NK-92 treated with Interleukin-12 subunit alpha and Interleukin-12 subunit beta, amount 100 ng/mL, for 24 hours (cell line): ENCODE data around the gene PCDH10.

Experiments
- DNase-seq: peaks from one replicate; lab custom pipeline; 2025; lab: John Stamatoyannopoulos, UW

The PCDH10 gene, protein sequence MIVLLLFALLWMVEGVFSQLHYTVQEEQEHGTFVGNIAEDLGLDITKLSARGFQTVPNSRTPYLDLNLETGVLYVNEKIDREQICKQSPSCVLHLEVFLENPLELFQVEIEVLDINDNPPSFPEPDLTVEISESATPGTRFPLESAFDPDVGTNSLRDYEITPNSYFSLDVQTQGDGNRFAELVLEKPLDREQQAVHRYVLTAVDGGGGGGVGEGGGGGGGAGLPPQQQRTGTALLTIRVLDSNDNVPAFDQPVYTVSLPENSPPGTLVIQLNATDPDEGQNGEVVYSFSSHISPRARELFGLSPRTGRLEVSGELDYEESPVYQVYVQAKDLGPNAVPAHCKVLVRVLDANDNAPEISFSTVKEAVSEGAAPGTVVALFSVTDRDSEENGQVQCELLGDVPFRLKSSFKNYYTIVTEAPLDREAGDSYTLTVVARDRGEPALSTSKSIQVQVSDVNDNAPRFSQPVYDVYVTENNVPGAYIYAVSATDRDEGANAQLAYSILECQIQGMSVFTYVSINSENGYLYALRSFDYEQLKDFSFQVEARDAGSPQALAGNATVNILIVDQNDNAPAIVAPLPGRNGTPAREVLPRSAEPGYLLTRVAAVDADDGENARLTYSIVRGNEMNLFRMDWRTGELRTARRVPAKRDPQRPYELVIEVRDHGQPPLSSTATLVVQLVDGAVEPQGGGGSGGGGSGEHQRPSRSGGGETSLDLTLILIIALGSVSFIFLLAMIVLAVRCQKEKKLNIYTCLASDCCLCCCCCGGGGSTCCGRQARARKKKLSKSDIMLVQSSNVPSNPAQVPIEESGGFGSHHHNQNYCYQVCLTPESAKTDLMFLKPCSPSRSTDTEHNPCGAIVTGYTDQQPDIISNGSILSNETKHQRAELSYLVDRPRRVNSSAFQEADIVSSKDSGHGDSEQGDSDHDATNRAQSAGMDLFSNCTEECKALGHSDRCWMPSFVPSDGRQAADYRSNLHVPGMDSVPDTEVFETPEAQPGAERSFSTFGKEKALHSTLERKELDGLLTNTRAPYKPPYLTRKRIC

DNA sequence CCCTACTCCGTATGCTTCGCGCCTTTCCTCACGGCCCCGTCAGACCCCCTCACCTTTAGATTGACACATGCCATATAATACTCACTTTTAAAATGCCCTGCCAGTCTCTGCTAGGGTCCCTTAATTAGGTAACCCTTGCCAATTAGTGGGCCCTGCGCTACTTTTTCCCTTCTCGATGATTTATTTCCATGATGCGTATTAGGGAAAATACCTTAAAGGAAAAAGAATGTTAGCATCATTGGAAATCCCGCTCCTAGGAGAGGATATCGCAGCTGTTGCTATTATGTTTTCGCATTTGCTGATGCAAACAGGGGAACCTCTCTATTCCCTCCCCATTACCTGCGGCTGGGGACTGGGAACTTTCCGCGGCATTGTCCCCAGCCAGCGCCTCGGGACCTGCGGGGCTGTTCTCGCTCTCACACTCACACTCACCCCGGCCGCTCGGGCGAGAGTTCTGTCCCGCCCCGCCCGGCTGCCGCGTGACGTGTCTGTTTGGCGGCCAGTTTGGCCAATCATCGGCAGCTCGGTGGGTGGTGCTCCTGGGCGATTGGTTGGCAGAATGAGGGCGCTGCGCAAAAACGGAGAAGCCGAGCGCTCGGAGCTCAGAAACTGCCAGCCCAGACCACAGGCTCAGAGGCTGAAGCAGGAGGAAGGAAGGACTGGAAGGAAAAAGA, at the start of gene PCDH10:
TSS of gene PCDH10 (plus strand) at position 605 of the 674 bp plus-strand sequence. CDS start 847 bp downstream, outside the sequence.
- DNase-seq = no peak

DNA sequence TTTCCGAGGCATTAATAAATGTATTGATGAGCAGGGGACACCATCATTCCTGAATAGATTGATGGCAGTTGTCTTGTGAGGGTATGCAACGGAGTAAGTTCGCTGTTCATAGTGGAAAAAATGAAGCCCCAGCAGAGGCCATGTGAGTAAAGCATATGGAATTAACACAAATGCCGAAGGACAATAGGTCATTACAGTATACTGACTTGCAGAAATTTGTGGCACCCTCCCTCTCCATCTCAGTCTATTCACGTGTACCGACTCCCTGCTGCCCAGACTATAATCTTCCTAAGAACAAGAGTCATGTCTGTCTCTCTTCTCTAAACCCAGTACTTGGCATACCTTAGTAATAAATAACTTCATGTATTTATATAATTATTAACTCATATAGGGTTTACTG, 47.1 kb upstream of the PCDH10 start:
- no peak for DNase-seq

DNA sequence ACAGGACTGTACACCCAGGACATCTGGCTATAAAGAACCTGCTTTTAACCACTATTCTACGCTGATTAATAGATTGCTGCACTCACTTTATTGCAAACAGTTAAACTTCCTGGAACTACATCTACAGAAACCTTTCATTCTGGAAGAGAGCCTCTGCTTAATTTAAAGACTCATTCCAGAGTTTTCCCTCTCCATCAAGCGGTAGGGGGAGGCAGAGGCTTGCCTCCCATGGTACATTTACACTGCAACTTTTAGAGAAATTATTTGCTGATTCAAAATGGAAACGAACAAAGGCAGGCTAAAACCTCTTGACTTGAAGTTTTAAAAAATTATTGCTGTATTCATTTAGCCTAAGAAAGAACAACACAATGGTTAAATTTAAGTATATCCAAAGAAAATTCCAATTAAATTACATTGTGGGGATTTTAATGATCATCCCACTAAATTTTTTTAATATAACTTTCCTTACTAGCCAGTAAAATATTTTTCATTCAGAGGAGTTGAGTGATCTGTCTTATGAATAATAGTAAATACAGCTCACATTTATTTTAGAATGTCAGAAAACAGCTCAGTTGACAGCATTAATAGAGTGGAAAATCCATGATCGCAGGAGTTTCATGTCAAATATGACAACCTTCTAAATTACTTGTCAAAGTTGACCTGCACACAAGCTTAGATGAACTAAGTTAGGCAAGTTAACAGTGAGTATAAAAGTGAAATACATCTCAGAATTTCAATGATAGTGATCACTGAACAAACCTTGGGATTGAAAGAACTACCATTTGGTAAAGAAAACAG, 46.3 kb upstream of the PCDH10 start:
- no peak for DNase-seq

DNA sequence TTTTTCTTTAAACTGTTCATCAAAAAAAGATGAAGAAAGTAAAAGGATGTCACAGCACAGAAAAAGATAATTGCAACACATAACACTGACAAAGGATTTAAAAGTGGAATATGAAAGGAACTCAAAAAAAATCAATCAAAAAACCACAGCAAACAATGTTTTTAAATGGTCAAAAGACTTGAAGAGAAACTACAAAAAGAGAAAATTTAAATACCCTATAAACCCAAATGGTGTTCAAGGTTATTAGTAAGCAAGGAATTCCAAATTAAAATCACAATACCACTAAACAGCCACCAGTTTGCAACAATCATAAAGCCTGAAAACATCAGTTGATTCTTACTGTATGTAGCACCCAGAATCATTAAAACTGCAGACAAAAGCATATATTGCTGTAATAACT, 36.5 kb upstream of the PCDH10 start:
- no peak for DNase-seq

DNA sequence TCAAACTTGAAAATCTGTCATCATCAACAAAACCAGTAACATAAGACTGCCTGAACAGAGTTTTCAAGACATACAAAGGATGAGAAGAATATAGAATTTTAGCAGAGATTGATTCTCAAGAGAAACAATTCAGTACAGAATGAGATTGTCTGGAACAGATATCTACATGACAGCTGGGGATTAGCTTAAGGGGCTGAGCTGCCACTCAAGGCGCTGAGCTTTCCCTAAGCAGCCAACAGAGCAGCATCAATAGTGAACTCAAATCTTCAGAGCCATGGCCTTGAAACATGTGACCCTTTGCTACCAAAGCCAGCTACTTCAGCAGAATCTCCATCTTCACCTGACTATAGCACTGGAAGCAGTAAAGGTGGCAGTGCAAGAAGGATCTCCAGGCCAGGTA, 24.3 kb upstream of the PCDH10 start:
- DNase-seq = no peak

DNA sequence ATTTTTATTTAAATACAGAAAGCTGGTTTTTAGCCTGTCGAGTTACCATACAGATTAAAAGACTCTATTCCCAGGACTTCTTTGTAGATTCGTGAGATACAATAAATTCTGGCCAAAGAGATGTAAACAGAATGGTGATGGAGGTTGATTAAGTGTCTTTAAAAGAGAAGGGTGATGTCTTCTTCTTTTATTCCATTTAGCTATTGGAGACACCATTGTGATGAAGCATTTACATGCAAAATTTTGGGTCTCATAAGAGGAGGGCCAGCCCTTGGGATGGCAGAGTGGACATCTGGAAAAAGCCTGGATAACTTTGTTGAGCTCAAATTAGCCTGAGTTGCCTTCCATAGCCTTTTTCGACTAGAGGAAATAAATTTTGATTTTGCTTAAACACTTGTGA, 21.6 kb upstream of the PCDH10 start:
- DNase-seq = no peak

DNA sequence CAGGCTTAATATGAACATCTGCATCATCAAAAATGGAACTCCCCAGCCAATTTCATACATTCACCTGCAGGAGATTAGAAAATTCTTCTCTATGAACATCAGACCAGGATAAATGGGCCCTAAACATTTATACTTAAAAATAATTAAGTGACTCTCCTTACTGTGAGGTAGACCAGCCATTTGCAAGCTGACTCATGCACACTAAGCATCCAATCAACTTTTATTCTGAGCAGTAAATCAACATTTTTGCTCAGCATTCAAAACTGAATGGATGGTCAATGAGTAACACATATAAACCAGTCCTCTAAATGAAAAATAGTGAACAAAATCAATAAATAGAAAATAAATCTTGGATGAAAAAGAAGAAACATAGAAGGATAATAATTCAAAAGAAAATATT, 19.9 kb upstream of the PCDH10 start:
- DNase-seq = no peak

DNA sequence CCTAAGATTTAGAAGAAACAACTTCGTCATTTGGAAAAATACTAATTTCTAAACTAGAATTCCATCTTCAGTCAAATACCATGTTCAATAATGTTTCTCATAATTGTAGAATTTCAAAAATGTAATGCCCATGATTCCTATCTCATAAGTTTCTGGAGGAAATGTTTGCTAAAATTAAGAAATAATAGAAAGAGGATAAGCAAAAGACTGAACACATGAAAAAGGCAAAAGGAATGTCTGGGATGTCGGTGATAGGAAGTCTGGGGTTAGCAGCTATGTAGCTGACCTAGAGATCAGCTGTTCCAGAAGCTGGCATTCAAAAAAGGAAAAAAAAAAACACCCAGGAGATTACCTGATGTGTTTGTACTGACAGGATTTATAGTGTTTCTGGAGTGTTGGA, 18.9 kb upstream of the PCDH10 start:
- DNase-seq = no peak

DNA sequence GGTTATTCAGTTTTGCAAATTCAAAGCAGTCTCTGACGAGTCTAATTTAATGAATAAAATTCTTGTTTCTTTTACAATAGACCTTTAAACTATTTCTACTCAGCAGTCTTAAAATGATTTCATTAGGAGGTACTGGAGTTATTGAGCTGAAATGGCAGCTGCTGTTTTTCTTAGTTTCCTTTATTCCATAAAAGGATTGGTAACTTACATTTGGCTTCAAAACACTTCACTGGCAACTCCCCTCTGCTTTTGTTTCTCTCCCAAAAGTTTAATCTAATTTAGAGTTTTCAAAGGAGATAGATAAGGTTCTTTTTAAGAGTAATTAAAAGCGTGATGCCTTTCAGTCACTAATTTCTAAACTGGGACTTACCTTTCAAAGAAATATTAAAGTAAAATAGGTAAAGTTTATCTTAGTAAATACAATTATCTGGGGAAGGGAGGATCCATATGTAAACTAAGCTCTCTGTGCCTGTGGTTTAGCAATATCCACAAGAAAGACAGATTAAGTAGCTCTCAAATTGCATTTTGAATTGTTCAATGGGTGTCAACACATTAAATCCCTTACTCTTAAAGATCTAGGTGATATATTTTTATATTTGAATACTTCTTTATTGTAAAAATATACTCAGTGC, 17.1 kb upstream of the PCDH10 start:
- DNase-seq = no peak

DNA sequence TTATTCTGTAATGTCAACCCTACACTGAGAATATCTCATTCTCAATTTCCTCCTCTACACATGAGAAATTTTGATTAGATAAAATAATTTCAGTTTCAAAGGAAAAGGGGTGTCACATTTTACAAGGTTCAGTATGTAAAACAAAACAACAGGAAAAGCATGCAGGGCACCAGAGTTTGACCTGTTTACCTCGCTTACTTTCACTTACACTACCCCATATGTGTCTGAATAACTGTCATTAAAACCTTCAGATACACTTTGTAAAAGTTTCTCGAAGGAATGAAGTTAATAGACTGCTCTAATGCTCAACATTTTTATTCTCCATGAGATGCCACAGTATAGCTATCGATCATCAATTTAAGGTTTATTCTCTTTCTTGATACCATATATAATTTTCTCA, 12.3 kb upstream of the PCDH10 start:
- DNase-seq = no peak

DNA sequence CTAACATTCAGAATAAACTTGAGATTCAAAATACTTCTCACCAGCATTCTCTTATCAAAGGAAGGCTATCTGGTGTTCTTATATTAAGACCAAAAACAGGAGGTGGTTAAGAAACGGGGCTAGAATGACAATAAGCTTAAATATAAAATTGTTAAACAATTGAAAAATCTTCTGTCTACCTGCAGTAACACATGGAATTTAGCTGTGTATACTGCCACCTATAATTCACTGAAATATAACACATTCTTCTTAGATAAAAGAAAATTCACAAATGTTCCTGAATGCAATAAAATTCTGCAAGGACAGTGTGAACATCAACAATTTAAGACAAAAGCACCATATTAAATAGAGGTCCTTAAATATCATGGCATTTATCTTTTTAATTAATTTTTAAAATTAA, 11.5 kb upstream of the PCDH10 start:
- no peak for DNase-seq

DNA sequence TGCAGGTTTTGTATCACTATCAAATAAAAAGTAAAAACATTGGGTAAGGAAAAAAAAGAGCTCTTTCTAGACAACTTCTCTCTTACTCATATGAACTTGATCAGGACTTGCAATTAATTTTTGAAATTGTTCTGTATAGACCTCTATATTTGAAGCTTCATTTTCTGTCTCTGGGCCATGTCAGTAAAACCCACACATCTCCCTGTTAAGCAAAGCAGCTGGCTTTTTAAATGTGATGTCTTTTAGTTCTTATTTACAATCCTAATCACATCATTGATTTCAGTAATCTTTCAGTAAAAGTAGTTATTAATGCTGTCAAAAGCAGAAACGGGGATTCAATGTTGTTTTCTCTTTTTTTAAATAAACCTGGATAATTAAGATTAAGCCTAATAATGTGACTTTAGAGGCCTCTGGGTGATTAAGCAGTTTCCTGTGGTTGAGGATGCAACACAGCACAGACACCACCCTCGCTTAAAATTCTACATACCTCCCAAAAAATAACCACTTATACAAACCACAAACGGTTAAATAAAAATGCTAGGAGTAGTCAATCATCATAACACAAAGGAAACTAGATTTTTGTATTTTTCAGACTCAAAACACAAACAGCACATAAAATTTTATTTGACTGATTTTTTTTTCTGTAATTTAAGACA, 5.2 kb upstream of the PCDH10 start:
- no peak for DNase-seq

DNA sequence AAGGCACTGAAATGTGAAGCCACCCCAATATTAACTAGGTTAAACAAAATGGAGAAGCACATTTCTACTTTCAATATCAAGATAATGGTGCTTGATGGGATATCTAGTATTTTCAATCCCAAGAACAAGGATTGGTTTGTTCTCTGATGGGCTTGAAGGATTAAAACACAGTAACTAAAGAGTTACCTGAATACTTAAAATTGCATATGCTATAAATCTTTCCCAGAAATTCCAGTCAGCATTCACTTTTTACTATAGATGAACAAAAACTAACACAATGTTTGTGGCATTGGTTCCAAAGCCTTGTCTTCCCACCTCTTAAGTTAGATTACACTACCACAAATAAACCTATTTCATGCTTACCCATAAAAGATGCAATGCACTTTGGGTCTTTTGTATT, 3.9 kb upstream of the PCDH10 start:
- DNase-seq = no peak

DNA sequence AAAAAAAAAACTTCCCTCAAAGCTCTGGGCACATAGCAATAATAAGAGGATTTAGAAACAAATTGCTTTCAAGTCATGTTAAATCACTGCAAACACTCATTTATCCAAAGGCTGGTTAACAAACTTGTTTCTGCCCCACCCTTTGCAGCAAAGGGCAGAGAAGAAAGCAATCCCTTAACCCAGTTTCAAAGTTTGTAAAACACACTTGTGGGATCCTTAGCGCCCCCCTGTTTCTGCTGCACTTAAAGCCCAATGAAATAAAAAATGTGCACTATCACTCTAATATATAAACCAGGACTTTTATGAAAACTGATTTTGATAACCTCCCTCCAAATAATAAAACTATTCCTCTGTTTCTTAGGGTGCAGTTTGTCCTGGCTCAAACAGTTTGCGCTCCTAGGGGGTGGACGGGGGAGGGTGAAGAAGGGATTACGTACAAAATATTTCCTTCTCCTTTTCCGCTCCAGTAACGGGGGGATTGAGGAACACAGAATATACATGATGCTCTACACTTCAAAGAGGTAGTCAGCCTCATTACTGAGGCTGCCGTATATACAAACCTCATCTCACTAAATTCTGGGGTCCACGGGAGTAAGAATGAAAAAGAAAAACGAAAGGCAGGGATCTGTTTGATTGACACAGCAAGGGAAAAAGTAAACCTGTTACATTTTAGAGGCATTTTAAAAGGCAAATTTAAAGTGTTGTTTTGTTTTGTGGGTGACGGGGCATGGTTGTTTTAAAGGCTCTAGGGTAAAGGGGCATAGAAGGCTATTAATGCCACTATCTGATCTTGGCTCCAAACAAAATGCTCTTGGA, 3.1 kb upstream of the PCDH10 start:
- no peak for DNase-seq

DNA sequence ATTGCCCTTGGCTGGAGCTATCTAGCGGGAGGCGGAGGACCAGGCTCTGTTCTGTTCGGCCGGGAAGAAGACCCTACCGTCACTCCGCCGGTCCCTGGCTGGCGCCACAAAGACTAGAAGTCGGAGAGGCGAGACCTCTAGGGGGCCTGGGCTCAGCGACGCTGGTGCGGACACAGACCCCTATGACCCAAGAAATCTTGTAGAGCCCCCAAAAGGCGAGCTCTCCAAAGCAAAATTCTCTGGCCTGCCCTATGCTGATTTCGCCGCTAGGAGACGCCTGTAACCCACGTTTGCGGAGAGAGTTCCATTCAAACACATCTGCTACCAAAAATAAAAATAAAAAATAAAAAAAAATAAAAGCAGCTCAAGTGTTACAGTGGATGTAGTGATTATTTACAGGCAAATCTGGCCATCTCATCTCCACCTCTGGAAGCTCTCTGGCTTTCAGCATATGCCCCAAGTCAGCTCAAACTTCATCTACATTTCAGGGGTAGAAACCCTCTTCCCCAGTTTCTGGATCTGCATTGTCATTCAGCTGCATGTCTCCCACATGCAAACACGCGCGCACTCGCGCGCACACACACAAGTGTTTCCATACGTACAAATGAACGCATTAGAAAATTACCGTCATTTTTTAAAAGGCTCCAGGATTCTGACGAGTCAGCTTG, 2.4 kb upstream of the PCDH10 start:
- DNase-seq = no peak

DNA sequence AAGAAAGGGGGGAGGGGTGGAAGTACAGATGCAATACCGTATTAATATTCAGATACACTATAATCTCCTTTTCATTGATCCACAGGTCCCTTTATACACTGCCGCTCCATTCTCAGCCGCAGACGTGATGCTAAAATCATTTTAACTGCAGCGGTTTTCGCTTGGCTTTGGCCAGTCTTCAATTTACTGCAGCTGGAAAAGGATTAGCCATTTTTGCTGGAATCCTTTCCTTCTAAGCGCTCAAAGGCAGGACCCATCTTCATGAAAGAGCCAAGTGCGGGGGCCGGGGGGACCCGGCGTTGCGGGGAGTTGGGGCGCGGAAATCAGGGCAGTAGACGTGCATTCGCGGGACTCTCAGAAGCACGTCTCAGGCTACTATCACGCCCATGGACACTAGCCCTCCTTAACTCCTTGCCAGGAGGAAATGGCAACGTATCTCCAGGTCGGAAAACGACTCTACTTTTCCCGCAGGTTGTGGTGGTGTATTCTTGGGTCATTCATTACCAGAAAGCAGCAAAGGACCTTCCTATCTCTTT, 1.7 kb upstream of the PCDH10 start:
- DNase-seq = no peak

DNA sequence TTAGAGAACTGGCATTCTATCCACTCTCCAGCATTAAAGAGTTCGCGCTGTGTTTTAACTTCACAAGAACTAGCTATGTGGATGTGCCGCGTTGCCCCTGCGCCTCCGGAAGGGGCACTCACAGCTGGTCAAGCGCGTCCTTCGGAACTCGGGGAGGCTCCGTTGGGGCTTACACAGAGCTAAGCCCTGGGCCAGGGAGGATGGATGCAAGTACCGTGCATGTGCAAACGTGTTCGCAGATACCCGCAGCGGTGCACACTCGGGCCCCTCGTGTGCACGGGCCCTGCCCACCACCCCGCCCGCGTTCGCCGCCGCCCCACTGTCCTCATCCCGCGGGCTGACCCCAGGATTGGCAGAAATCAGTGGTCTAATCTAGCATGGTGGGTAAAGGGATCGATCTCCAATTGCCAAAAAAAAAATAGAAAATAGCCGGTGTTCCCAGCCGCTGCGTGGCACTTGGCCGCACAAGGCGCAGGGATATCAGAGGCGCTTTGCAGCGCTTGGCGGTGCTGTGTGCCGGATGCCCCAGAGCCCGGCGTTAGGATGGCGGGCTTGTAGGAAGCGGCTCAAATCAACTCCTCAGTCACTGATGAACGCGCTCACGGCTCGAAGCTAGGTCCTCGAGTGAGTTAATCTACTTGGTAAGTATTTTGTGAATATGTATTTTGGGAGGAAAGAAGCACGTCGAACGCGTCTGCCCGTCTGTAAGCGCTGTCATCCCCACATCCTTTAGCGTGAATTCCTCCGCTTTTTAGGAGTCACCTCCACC, 989 bp upstream of the PCDH10 start:
- DNase-seq = no peak

DNA sequence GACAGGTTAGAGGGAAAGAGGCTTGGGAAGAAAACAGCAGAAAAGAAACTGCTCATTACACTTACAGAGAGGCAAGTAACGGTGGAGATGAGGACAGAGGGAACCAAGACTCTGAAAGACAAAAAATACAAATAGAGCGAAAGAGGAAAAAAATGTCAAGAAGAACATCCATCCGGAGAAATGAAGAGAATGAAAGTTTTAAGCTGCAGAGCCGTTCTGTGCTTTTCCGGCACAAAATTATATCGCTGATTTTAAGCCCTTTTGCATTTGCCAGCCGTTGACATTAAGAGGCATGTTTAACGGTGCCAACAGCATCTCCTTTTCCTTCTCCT, 236 bp downstream of the PCDH10 start:
- no peak for DNase-seq
